K562 (cell line): ENCODE results near the gene NCBP2. TPM values are rescaled to one million over a fixed set of nuclear protein-coding genes. Genes with fewer than 3 reads are reported as not detected.

Experiments
- ARHGAP35 ChIP-seq: fragments of 450-650 bp; IDR thresholded peaks from 2 replicates; pipeline ENCODE4 v1.6.1; 2018; ENCODE audit not compliant: partially characterized antibody
- BCLAF1 ChIP-seq, 2 experiments: fragments of 450-650 bp in 1 of 2; IDR thresholded peaks; 2 replicates each; pipeline ENCODE4 v1.6.1; 2011 to 2017; ENCODE audit warnings: low read depth in 2 of 2, antibody characterized with exemption in 1 of 2, borderline replicate concordance in 1 of 2, low read length in 1 of 2, mild to moderate bottlenecking in 1 of 2, mixed read lengths in 1 of 2; ENCODE audit not compliant: control insufficient read depth in 1 of 2
- DDX20 ChIP-seq: fragments of 450-650 bp; IDR thresholded peaks from 2 replicates; pipeline ENCODE4 v1.6.1; 2016; ENCODE audit warnings: missing genetic modification characterization, low read depth, mild to moderate bottlenecking, missing compliant biosample characterization, moderate library complexity
- ETS1 ChIP-seq: conservative IDR thresholded peaks from 2 replicates; pipeline ENCODE4 v1.6.1; 2011; ENCODE audit warnings: low read depth, mild to moderate bottlenecking, low read length; ENCODE audit not compliant: control insufficient read depth
- EZH2 ChIP-seq: IDR thresholded peaks from 2 replicates; pipeline ENCODE4 v1.6.1; 2012; ENCODE audit warnings: low read depth, mild to moderate bottlenecking, inconsistent platforms, low read length, borderline replicate concordance
- FOXA3 ChIP-seq, 2 experiments: fragments of 450-650 bp in 1 of 2; sonication (generic) in 1 of 2; formaldehyde crosslinking; IDR thresholded peaks in 1 of 2; conservative IDR thresholded peaks in 1 of 2; 2 replicates each; pipeline versions ENCODE4 v1.4.0 to v1.8.0; 2020 to 2022; ENCODE audit warnings: mild to moderate bottlenecking in 2 of 2, missing genetic modification reagents in 1 of 2
- FOXJ2 ChIP-seq: fragments of 200-800 bp; sonication (Bioruptor generic); IDR thresholded peaks from 2 replicates; pipeline ENCODE4 v1.6.1; 2016; ENCODE audit warnings: missing genetic modification characterization, missing compliant biosample characterization
- HCFC1 ChIP-seq: IDR thresholded peaks from 2 replicates; pipeline ENCODE4 v1.6.1; 2012; ENCODE audit warnings: low read depth, low read length, improper control_type of control experiment
- KDM5B ChIP-seq: fragments of 200-600 bp; sonication (generic); IDR thresholded peaks from 2 replicates; pipeline ENCODE4 v1.6.1; 2012; ENCODE audit warnings: low read depth, mild to moderate bottlenecking, moderate library complexity, low read length, control low read depth, inconsistent platforms; ENCODE audit not compliant: insufficient replicate concordance
- MTA1 ChIP-seq: fragments of 450-650 bp; IDR thresholded peaks from 2 replicates; pipeline ENCODE4 v1.6.1; 2017; ENCODE audit warnings: borderline replicate concordance
- RBFOX2 ChIP-seq: fragments of 200-400 bp; formaldehyde crosslinking; IDR thresholded peaks from 2 replicates; pipeline ENCODE4 v1.6.1; 2017; ENCODE audit warnings: low read depth, mild to moderate bottlenecking, low read length, moderate library complexity
- SMARCB1 ChIP-seq: IDR thresholded peaks from 2 replicates; pipeline ENCODE4 v1.6.1; 2011; ENCODE audit warnings: improper control_type of control experiment, low read depth; ENCODE audit not compliant: insufficient read length
- ZNF134 ChIP-seq: fragments of 250-450 bp; sonication (Bioruptor Pico); conservative IDR thresholded peaks from 2 replicates; pipeline ENCODE4 v1.4.0; 2020
- ZNF224 ChIP-seq: sonication (generic); formaldehyde crosslinking; IDR thresholded peaks from 2 replicates; pipeline ENCODE4 v1.8.0; 2022; ENCODE audit warnings: mild to moderate bottlenecking, missing genetic modification reagents
- ZNF551 ChIP-seq: fragments of 250-450 bp; sonication (Bioruptor Pico); IDR thresholded peaks from 2 replicates; pipeline ENCODE4 v1.5.0; 2021; ENCODE audit warnings: mild to moderate bottlenecking, moderate library complexity
- polyA plus RNA-seq, 8 experiments: library from polyadenylated mRNA; depleted of rRNA in 4 of 8; stranded (reverse) in 5 of 8; unstranded in 3 of 8; fragments of >200 nt; fragmentation: Nextera tagmentation in 2 of 8; fragmentation: Illumina TruSeq in 1 of 8; extraction: Ambion mirVana in 2 of 8; extraction: Trizol in 1 of 8; gene quantifications; 2 replicates each; pipeline versions ENCODE4 v1.2.1 to v1.2.3, GENCODE V29; 2011 to 2014; ENCODE audit warnings: inconsistent platforms in 1 of 8, missing spikeins in 1 of 8
- total RNA-seq, 7 experiments: library from RNA; depleted of rRNA in 6 of 7; stranded (reverse); fragments of >200 nt in 6 of 7; fragmentation: Illumina TruSeq in 2 of 7; extraction: Trizol in 2 of 7; gene quantifications; 2 replicates each; pipeline versions ENCODE4 v1.2.1 to v1.2.3, GENCODE V29; 2011 to 2021; ENCODE audit warnings: low replicate concordance in 1 of 7
- TF ChIP-seq, protein P1 (sequence below): fragments of 250-450 bp; sonication (Bioruptor Pico); IDR thresholded peaks from 2 replicates; pipeline ENCODE4 v1.8.0; 2021; ENCODE audit warnings: mild to moderate bottlenecking, moderate library complexity

Gene NCBP2
- total and polyA plus RNA-seq, 9 of the 15 experiments (the other 6 are each of a cell fraction or from before 2014, with no cell fraction given): 56.4 to 102 (median 82.3) TPM

GRCh38 chr3:196969660-196970546 lies 27.6 kb upstream of the NCBP2 start (continued):
- TF ChIP-seq ZNF134: no peak
- 0 out of 2 replicates have a peak, but pooled peaks have one; percentile 19 for TF ChIP-seq ZNF224
- no peak for TF ChIP-seq MTA1
- TF ChIP-seq, protein P1, sequence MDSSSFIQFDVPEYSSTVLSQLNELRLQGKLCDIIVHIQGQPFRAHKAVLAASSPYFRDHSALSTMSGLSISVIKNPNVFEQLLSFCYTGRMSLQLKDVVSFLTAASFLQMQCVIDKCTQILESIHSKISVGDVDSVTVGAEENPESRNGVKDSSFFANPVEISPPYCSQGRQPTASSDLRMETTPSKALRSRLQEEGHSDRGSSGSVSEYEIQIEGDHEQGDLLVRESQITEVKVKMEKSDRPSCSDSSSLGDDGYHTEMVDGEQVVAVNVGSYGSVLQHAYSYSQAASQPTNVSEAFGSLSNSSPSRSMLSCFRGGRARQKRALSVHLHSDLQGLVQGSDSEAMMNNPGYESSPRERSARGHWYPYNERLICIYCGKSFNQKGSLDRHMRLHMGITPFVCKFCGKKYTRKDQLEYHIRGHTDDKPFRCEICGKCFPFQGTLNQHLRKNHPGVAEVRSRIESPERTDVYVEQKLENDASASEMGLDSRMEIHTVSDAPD (CRISPR knock-in tag): no peak
- no peak for TF ChIP-seq KDM5B
- no peak for TF ChIP-seq DDX20 (tag)
- no peak for TF ChIP-seq FOXA3 (CRISPR knock-in tag; conservative IDR thresholded peaks at IDR 0.05 in 1 of 2, IDR thresholded peaks at IDR 0.05 in 1 of 2)
- no peak for TF ChIP-seq EZH2
- TF ChIP-seq BCLAF1 (IDR thresholded peaks at IDR 0.05; ENCODE audit: borderline replicate concordance in 1 of 2, control insufficient read depth in 1 of 2, low read depth in 2 of 2, low read length in 1 of 2): no peak
- peak; percentile 39 for TF ChIP-seq HCFC1
- peak; percentile 76 for TF ChIP-seq RBFOX2
- no peak for TF ChIP-seq ARHGAP35
- no peak for TF ChIP-seq SMARCB1
- no peak for TF ChIP-seq ZNF551
- TF ChIP-seq FOXJ2 (tag): no peak
- peak; percentile 71 for TF ChIP-seq ETS1
